ENCODE measurements around the gene PLCL1. TPM values are rescaled to one million over a fixed set of nuclear protein-coding genes. Genes with fewer than 3 reads are reported as not detected.

The PLCL1 gene
- total RNA-seq, 1 experiment from 2014 or later = not detected

DNA sequence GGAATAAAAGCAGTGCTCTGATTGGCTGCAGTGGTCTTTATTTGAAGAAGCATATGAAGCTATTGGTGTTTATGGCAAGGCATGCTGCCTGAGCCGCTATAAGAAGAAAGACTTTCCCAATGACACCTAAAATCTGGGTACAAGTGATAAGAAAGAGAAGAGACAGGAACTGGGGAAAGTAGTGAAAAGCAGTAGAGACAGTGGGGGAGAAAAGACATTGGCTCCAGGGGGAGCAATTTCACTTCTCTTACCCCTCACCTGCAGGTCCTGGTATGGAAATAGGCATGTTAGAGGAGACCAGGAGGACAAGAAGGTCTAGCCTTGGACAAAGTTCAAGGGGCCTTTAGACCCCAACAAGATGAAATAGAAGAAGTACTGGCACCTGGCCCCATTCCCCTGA is 47.1 kb downstream of the PLCL1 start:
- H3K27ac ChIP-seq (ENCODE audit: low read length) = no peak overlapping the region
- H3K9ac ChIP-seq (ENCODE audit: low read length) = no peak overlapping the region
- H4K20me1 ChIP-seq (ENCODE audit: insufficient read depth, low read depth, low read length) = no peaks in the 10 kb centered on the region
- no peaks in the 10 kb centered on the region for H3K9me3 ChIP-seq (ENCODE audit: low read length)
- no peaks in the 10 kb centered on the region for H3K79me2 ChIP-seq (ENCODE audit: low read length)
- H2AFZ ChIP-seq (ENCODE audit: low read length) = no peak overlapping the region
- no peaks in the 10 kb centered on the region for H3K36me3 ChIP-seq (ENCODE audit: insufficient read depth, low read length)
- H3K4me1 ChIP-seq (ENCODE audit: low read length) = no peaks in the 10 kb centered on the region
- DNase-seq = no peak
- no peaks in the 10 kb centered on the region for H3K9me2 ChIP-seq (replicated peaks; ENCODE audit: insufficient read depth, low read length)
- no peaks in the 10 kb centered on the region for H3K27me3 ChIP-seq (ENCODE audit: low read length)
- H3K4me2 ChIP-seq (ENCODE audit: low read depth, low read length, poor library complexity, severe bottlenecking) = no peak overlapping the region
- no peak overlapping the region for H3K4me3 ChIP-seq (ENCODE audit: low read length)

DNA sequence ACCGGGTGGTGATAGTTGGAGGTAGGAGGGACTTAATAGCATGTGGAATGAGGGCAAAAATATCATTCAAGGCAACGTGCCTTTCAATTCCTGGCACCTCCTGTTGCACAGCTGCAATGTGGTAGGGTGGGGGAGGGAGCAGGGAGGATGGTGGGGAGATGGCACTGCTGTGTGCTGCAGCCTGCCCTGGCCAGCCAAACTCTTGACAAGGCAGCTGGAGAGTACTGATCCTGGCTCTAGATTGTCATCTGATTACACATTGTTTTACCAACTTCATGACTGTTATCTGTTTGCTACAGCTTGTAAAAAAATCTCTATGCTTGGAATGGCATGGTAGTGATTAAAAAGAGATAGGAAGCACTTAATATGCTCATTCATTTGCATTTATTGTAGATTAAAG is 47.7 kb downstream of the PLCL1 start:
- H3K4me2 ChIP-seq (ENCODE audit: low read depth, low read length, poor library complexity, severe bottlenecking) = no peak overlapping the region

DNA sequence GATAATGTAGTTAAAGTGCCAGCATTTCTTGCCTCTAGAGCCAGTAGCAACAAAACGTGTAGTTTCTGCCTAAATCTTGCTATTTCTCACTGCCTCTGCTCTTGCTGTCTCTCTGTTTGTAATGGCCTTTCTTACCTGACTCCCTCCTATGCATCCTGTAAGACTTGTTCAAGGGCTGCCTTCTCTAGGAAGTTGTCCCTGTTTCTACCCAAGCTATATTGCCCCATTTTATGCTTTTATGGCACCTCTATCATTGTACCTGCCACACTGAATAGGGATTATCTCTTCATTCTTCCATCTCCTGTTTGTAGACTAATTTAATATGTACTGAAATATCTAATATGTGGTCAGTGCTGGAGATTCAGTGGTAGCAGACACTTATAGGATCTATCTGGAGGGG is 49.2 kb downstream of the PLCL1 start:
- H3K9me2 ChIP-seq (replicated peaks; ENCODE audit: insufficient read depth, low read length) = no peaks in the 10 kb centered on the region
- no peak for DNase-seq
- no peak overlapping the region for H3K27ac ChIP-seq (ENCODE audit: low read length)
- H3K79me2 ChIP-seq (ENCODE audit: low read length) = no peaks in the 10 kb centered on the region
- no peaks in the 10 kb centered on the region for H3K36me3 ChIP-seq (ENCODE audit: insufficient read depth, low read length)
- no peak overlapping the region for H3K9ac ChIP-seq (ENCODE audit: low read length)
- no peak overlapping the region for H2AFZ ChIP-seq (ENCODE audit: low read length)
- no peaks in the 10 kb centered on the region for H4K20me1 ChIP-seq (ENCODE audit: insufficient read depth, low read depth, low read length)
- no peaks in the 10 kb centered on the region for H3K27me3 ChIP-seq (ENCODE audit: low read length)
- no peak overlapping the region for H3K4me2 ChIP-seq (ENCODE audit: low read depth, low read length, poor library complexity, severe bottlenecking)
- H3K4me1 ChIP-seq (ENCODE audit: low read length) = no peaks in the 10 kb centered on the region
- no peaks in the 10 kb centered on the region for H3K9me3 ChIP-seq (ENCODE audit: low read length)
- no peak overlapping the region for H3K4me3 ChIP-seq (ENCODE audit: low read length)

More for the DNA sequence above, 47.7 kb downstream of the PLCL1 start:
- no peak overlapping the region for H3K27ac ChIP-seq (ENCODE audit: low read length)
- no peak overlapping the region for H2AFZ ChIP-seq (ENCODE audit: low read length)
- no peaks in the 10 kb centered on the region for H4K20me1 ChIP-seq (ENCODE audit: insufficient read depth, low read depth, low read length)
- H3K27me3 ChIP-seq (ENCODE audit: low read length) = no peaks in the 10 kb centered on the region
- H3K79me2 ChIP-seq (ENCODE audit: low read length) = no peaks in the 10 kb centered on the region
- no peaks in the 10 kb centered on the region for H3K9me3 ChIP-seq (ENCODE audit: low read length)
- no peak for DNase-seq
- no peak overlapping the region for H3K4me3 ChIP-seq (ENCODE audit: low read length)
- no peaks in the 10 kb centered on the region for H3K36me3 ChIP-seq (ENCODE audit: insufficient read depth, low read length)
- no peaks in the 10 kb centered on the region for H3K4me1 ChIP-seq (ENCODE audit: low read length)
- H3K9ac ChIP-seq (ENCODE audit: low read length) = no peak overlapping the region
- H3K9me2 ChIP-seq (replicated peaks; ENCODE audit: insufficient read depth, low read length) = no peaks in the 10 kb centered on the region

DNA sequence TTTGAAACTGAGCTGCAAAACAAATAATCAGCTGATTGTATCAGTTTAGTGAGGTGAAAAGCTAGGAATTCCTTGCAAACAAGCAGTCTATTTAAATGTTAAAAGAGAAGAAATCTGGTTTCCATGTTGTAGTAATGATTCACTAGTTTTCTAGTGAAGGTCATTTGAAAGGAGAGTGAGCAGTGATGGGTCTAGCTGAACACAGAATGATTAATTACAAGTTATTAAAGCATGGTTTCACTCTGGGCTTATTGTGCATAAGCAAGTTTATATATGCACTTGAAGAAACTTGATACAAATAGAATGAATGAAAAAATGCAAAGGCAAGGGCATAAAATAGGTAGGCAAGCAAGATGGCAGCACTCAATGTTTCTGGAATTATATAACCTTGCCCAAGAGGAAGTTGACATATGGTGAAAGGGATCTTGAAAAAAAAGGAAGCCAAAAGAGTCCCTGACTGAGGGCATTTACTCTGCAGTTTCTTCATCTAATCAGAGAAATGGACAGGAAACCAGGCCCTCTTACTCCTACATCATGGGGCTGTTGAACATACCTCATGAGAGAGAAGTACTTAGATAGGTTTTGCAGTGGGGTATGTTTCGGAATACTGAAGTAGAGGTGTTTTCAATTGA is 53.2 kb downstream of the PLCL1 start:
- H3K27me3 ChIP-seq (ENCODE audit: low read length) = no peaks in the 10 kb centered on the region
- no peaks in the 10 kb centered on the region for H3K79me2 ChIP-seq (ENCODE audit: low read length)
- H3K4me1 ChIP-seq (ENCODE audit: low read length) = no peaks in the 10 kb centered on the region
- no peak for DNase-seq
- no peak overlapping the region for H3K4me3 ChIP-seq (ENCODE audit: low read length)
- no peak overlapping the region for H3K4me2 ChIP-seq (ENCODE audit: low read depth, low read length, poor library complexity, severe bottlenecking)
- H3K9ac ChIP-seq (ENCODE audit: low read length) = no peak overlapping the region
- no peaks in the 10 kb centered on the region for H4K20me1 ChIP-seq (ENCODE audit: insufficient read depth, low read depth, low read length)
- no peaks in the 10 kb centered on the region for H3K9me2 ChIP-seq (replicated peaks; ENCODE audit: insufficient read depth, low read length)
- H3K9me3 ChIP-seq (ENCODE audit: low read length) = no peaks in the 10 kb centered on the region
- no peak overlapping the region for H3K27ac ChIP-seq (ENCODE audit: low read length)
- H2AFZ ChIP-seq (ENCODE audit: low read length) = no peak overlapping the region
- no peaks in the 10 kb centered on the region for H3K36me3 ChIP-seq (ENCODE audit: insufficient read depth, low read length)

DNA sequence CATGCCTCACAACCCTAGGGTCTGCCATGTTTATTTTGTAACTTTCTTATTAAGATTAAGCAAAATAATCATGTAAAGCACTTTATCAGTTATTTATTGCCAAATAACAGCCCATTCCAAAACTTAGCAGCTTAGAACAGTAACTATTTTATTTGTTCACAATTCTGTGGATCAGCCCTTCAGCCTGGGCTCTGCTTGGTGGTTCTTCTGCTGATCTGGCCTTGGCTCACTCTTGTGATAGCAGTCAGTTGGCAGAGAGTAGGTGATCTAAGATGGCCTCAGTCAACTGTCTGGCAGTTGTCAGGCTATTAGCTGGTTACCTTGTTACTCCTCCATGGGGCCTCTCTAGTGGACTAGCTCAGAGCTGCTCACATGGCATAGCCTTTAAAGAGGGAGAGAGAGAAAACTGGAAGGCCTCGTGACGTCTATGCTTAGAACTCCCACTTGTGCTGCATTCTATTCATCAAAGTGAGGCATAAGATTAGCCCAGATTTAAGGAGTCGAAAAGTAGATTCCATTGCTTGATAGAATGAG is 54.3 kb downstream of the PLCL1 start:
- no peak overlapping the region for H3K27ac ChIP-seq (ENCODE audit: low read length)
- no peaks in the 10 kb centered on the region for H3K36me3 ChIP-seq (ENCODE audit: insufficient read depth, low read length)
- H2AFZ ChIP-seq (ENCODE audit: low read length) = no peak overlapping the region
- no peaks in the 10 kb centered on the region for H3K27me3 ChIP-seq (ENCODE audit: low read length)
- H3K79me2 ChIP-seq (ENCODE audit: low read length) = no peaks in the 10 kb centered on the region
- no peaks in the 10 kb centered on the region for H3K4me1 ChIP-seq (ENCODE audit: low read length)
- DNase-seq = no peak
- H3K9me2 ChIP-seq (replicated peaks; ENCODE audit: insufficient read depth, low read length) = no peaks in the 10 kb centered on the region
- no peaks in the 10 kb centered on the region for H3K9me3 ChIP-seq (ENCODE audit: low read length)
- H3K4me3 ChIP-seq (ENCODE audit: low read length) = no peak overlapping the region
- no peaks in the 10 kb centered on the region for H4K20me1 ChIP-seq (ENCODE audit: insufficient read depth, low read depth, low read length)
- H3K4me2 ChIP-seq (ENCODE audit: low read depth, low read length, poor library complexity, severe bottlenecking) = no peak overlapping the region
- H3K9ac ChIP-seq (ENCODE audit: low read length) = no peak overlapping the region

DNA sequence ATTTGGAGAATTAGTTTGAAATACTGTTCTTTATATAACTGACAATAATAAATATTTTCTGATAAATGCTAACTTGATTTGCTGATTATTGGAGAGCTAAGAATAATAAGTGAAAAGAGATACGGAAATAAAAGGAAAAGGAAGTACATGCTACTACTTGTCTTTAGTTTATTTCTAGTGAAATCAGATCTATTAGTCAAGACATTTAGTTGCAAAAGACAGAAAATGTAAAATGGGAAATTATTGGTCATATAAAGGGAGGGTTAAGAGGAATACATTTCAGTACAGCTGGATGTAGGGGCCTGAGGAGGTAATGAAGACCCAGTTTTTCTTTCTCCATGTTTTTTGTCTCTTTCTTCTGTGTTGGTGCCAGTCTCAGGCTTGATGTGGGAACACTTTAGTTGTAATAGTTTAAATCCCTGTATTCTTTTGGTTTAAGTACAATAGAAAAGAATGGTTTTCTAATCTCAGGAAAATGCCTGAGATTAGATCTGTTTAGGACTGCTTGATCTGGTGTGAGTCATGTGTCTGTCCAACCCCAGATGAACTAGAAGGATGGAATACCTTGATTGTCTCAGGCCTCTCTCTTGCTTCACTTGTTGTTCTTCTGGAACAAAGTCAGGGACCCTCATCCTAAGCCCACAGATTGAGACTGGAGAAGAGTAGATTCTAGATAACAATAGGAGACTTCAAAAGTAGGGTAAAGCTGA is 58.0 kb downstream of the PLCL1 start:
- no peaks in the 10 kb centered on the region for H3K4me1 ChIP-seq (ENCODE audit: low read length)
- no peaks in the 10 kb centered on the region for H3K27me3 ChIP-seq (ENCODE audit: low read length)
- H4K20me1 ChIP-seq (ENCODE audit: insufficient read depth, low read depth, low read length) = no peaks in the 10 kb centered on the region
- H2AFZ ChIP-seq (ENCODE audit: low read length) = no peak overlapping the region
- no peaks in the 10 kb centered on the region for H3K9me3 ChIP-seq (ENCODE audit: low read length)
- H3K36me3 ChIP-seq (ENCODE audit: insufficient read depth, low read length) = no peaks in the 10 kb centered on the region
- no peak overlapping the region for H3K4me2 ChIP-seq (ENCODE audit: low read depth, low read length, poor library complexity, severe bottlenecking)
- H3K9ac ChIP-seq (ENCODE audit: low read length) = no peak overlapping the region
- no peak for DNase-seq
- H3K79me2 ChIP-seq (ENCODE audit: low read length) = no peaks in the 10 kb centered on the region
- no peak overlapping the region for H3K27ac ChIP-seq (ENCODE audit: low read length)
- H3K9me2 ChIP-seq (replicated peaks; ENCODE audit: insufficient read depth, low read length) = no peaks in the 10 kb centered on the region
- H3K4me3 ChIP-seq (ENCODE audit: low read length) = no peak overlapping the region

DNA sequence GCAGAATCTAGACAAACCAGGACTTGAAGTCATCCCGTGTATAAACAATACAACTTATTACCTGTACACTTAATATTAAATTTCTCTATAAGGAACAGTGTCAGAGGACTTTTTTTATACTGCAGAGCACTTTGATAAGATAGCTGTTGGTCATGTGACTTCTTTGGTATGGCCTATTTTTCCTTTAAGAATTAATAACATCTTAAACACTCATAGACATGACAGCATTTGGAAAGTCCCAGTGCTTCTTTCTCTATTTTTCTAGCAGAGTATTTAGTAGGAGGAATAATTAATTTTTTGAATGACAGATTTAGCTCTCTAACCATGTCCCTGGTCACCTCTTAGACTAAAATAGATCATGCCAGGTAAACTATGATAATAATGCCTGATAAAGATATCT is 59.4 kb downstream of the PLCL1 start:
- no peak overlapping the region for H2AFZ ChIP-seq (ENCODE audit: low read length)

DNA sequence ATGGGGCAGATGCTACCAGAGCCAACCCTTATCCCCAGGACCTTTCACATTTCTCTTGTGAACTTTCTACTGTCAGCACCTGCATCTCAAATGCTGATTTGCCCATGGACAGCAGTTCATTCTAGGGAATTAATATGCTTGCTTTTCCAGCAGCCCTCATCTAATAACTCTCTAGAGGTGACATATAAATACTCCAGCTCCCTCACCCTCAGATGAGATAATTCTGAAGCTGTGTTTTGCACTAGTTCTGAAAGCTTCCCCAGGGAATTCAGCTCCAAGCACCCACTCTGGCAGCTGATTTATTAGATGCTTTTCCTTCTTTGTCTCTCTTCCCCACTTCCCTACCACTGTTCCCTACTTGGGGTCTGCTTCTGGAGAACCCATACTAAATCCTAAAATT is 62.1 kb downstream of the PLCL1 start:
- Histone ChIP-seq H3K27ac (ENCODE audit: low read length) (no peak overlapping the region), H4K20me1 (ENCODE audit: insufficient read depth, low read depth, low read length) (no peaks in the 10 kb centered on the region), H3K9me3 (ENCODE audit: low read length) (no peaks in the 10 kb centered on the region), H3K4me3 (ENCODE audit: low read length) (no peak overlapping the region), H2AFZ (ENCODE audit: low read length) (no peak overlapping the region), H3K9me2 (replicated peaks; ENCODE audit: insufficient read depth, low read length) (no peaks in the 10 kb centered on the region), H3K36me3 (ENCODE audit: insufficient read depth, low read length) (no peaks in the 10 kb centered on the region), H3K9ac (ENCODE audit: low read length) (no peak overlapping the region), H3K4me1 (ENCODE audit: low read length) (no peaks in the 10 kb centered on the region), H3K27me3 (ENCODE audit: low read length) (no peaks in the 10 kb centered on the region), H3K79me2 (ENCODE audit: low read length) (no peaks in the 10 kb centered on the region), H3K4me2 (ENCODE audit: low read depth, low read length, poor library complexity, severe bottlenecking) (no peak overlapping the region)
- no peak for DNase-seq

More for the DNA sequence above, 59.4 kb downstream of the PLCL1 start:
- H3K4me1 ChIP-seq (ENCODE audit: low read length) = no peaks in the 10 kb centered on the region
- no peaks in the 10 kb centered on the region for H3K79me2 ChIP-seq (ENCODE audit: low read length)
- no peak overlapping the region for H3K27ac ChIP-seq (ENCODE audit: low read length)
- no peaks in the 10 kb centered on the region for H3K9me2 ChIP-seq (replicated peaks; ENCODE audit: insufficient read depth, low read length)
- H3K4me2 ChIP-seq (ENCODE audit: low read depth, low read length, poor library complexity, severe bottlenecking) = no peak overlapping the region
- H3K4me3 ChIP-seq (ENCODE audit: low read length) = no peak overlapping the region
- no peak overlapping the region for H3K9ac ChIP-seq (ENCODE audit: low read length)
- DNase-seq = no peak
- H3K27me3 ChIP-seq (ENCODE audit: low read length) = no peaks in the 10 kb centered on the region
- H3K36me3 ChIP-seq (ENCODE audit: insufficient read depth, low read length) = no peaks in the 10 kb centered on the region
- H4K20me1 ChIP-seq (ENCODE audit: insufficient read depth, low read depth, low read length) = no peaks in the 10 kb centered on the region
- H3K9me3 ChIP-seq (ENCODE audit: low read length) = no peaks in the 10 kb centered on the region
